Activated CD4-positive, CD25-positive, alpha-beta regulatory T cell treated with anti-CD3 and anti-CD28 coated beads, Interleukin-2, amount 50 U/mL, for 24 hours (primary cell): ENCODE measurements around the gene PIK3C2B.

ENCODE experiments used
- ATAC-seq, 2 donors: fragments of 150-1000 bp; cut with Tn5 transposase; one replicate each; pipeline ENCODE4 v1.10.0; 2021; ENCODE audit warnings: mild to moderate bottlenecking in 1 of 2, moderate library complexity in 1 of 2

Gene PIK3C2B

DNA sequence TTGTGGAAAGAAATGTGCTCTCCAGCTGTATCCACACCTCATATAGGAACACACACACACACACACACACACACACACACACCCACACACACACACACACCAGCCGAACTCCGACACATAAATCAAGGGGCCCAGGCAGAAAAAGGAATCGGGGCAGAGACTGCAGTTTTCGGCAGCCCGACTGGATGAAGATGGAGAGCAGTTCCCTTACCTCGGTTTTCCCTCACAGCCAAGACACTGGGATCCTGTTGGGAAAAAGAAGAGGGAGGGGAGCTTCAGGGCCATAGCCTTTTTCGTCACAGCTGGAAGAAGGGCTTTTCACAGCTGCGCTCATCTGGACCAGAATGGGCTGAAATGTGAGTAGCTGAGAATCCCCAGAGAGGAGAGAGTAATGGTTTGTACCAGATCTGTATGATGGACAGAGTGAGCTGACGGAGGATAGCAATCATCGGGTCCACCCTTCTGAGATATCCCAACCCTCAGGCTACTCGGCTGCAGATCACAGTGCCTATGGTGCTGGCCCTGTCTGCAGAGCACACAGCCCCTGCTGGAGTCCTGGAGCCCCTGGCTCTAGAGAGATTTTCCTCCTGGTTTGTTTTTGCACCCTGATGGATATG is 37.7 kb downstream of the PIK3C2B start:
- no peak for ATAC-seq

- ATAC-seq, result no peak
These were observed 38.8 kb downstream of the PIK3C2B start for GRCh38 chr1:204455831-204456145.

DNA sequence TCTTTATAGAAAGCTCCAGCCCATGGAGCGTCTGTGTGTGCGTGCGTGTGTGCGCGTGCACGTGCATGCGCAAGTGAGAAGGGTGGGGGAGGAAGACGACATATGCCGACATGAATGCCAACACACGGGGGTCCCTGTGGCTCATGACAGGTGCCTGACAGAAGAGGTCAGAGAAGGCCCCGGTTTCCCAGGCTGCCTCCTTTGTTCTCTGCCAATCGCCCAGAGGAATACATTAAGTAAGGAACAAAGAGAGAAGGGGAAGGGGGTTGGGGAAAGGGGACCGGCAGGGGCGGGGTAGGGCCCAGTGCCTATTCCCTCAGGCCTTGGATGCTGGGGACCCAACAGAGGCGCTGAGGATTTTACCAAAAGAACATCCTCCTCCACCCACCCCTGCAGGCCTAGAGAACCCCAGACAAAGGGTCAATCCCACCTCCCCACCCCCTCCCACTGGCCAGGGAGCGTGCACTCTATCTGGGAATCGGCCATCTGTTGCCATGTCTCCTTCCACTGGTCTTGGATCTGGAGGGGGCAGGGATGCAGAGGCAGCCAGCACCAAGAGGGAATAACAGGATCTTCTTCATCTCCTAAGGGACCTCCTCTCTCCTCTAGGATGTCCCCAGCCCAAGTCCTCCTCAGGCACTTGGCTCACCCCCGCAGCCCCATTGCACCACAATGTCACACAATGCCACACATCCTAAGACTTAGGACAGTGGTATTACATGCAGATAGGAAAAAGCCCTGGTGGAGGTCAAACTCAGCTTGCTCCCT is 39.4 kb downstream of the PIK3C2B start:
- no peak for ATAC-seq

- ATAC-seq, result no peak
These were observed 40.1 kb downstream of the PIK3C2B start for GRCh38 chr1:204454476-204454875.

- peak; percentile 97 to 98 for ATAC-seq
These were observed 41.3 kb downstream of the PIK3C2B start for GRCh38 chr1:204453141-204453772.

GRCh38 chr1:204451352-204452124 is 43.1 kb downstream of the PIK3C2B start:
- no peak for ATAC-seq

DNA sequence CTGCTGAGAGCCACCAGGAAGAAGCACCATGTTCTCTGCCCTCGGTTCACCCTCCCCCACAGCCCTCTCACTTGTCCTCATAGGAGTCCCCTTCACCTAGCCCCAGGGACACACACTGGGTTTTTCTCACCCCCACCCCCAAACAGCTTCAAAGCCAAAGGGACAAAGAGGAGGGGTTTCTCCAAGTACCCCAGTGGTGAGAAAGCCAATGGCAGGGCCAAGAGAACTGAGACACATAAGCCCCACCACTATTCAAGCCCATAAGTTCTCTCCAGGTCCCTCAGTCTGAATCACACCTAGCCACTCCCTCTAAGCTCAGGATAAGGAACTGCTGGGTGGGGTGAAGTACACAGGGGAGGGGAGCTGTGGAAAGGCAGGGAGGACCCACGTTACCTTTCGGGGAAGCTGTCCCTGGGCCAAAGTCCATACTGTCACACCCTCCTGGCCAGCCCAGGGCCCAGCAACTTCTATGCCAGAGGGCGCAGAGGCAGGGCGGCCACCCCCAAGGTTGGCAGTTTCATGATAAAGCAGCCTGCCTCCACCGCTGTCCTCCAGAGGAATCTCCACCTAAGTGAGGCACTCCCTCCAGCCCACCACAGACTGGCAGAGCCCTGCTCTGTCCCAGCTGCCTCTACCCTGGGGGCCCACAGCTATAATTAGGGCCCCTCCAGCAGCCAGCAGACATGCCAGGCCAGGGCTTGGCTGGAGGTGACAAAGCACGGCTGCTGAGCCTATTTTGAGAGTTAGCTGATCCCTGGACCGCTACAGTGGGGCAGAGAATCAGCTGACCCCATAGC is 43.9 kb downstream of the PIK3C2B start:
- no peak for ATAC-seq

DNA sequence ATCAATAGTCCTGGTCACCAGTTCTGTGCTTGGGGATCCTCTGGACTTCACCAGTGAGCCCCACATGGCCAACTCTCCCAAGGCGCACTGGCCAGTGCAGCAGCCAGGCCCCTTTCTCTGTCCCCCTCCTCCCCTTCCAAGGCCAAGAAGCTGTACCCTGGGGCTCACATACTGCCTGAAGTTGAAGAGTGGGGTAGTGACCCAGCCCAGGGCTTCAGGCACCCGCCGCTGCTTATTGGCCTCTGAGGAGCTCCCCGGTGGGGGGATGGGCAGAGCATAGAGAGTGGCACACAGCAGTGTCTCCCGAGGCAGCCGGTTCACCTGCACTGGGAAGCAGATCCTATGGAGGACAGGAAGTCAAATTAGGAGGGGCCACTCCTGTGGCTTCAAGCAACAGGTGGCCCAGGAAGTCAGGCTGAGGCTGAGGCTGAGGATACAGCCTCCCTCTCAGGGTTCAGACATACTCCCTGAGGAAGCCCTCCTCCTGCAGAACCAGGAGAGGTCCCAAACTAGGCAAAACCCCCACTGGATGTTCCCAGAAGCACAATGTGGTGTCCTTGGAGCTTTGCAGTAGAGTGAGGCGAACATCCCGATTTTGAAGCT is 44.8 kb downstream of the PIK3C2B start:
- ATAC-seq, result no peak

GRCh38 chr1:204448991-204449677 is 45.5 kb downstream of the PIK3C2B start:
- no peak for ATAC-seq

- ATAC-seq, result no peak
These were observed 46.2 kb downstream of the PIK3C2B start for GRCh38 chr1:204448344-204448964.

DNA sequence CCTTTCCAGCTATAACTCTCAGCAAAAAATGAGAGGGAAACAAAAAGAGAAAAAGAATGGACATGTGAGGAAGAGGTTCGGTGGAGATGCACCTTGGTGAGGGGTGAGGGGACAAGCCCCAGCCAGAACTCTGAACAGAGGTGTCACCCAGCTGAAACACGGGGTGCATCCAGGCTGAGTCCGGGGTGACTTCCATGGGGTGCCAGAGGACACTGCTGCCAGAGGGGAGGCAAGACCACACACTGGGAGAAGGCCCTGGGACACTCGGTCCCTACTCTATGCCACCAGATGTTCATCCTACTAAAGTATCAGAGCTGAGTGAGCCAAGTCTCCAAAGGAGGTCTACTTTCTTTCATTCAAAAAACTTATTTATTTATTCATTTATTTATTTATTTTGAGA is 46.9 kb downstream of the PIK3C2B start:
- no peak for ATAC-seq

GRCh38 chr1:204447190-204447589 is 47.4 kb downstream of the PIK3C2B start:
- no peak for ATAC-seq

DNA sequence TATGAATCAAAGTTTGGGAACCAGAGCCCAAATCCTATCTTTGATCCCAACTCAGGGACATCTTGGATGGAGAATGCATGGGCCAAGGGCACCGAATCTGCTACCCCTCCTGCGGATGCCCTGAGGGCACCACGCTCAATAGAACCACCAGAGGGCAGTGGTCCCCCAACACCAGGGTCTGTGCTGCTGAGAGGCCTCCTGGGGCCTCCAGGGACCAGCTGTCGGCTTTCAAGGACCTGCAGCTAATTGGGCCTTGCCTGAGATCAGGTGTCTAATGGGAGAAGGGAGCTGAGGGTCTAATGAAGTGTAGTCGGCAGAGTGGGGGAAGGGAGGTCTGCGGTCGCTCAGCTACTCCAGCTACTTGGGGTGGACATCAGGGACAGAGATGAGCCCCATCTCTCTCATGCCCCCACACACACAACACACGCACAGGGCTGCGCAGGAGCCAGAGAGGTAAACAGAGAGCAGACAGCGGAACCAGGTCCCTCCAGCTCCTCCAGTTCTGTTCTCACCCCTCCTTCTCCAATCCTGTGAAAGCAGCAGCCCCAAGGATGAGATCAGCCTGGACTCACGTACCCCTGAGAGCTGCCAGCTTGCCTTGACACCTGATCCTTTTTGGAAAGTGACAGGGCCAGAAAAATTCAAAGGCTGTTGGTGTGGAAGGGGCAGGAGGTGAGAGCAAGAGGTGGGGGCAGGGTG is 48.0 kb downstream of the PIK3C2B start:
- ATAC-seq, result peak; percentile 83 to 85

GRCh38 chr1:204445860-204446412 is 48.7 kb downstream of the PIK3C2B start:
- ATAC-seq, result no peak
